Transverse colon (tissue), 4 donors: ENCODE data around the gene ATP2B3.

Source experiments
- CTCF ChIP-seq, 5 experiments: fragments of 200-600 bp in 3 of 5; fragments of 450-650 bp in 2 of 5; sonication (generic) in 3 of 5; IDR thresholded peaks; 1 replicate in 2 of 5; 2 replicates in 3 of 5; pipeline ENCODE4 v1.5.1; 2016 to 2017; ENCODE audit warnings: antibody characterized with exemption in 5 of 5, inconsistent platforms in 3 of 5, mild to moderate bottlenecking in 2 of 5, moderate library complexity in 1 of 5
- EP300 ChIP-seq: sonication (generic); formaldehyde crosslinking; IDR thresholded peaks from one replicate; pipeline ENCODE4 v1.6.1; 2017; ENCODE audit warnings: antibody characterized with exemption, low read depth
- POLR2A ChIP-seq: fragments of 450-650 bp; IDR thresholded peaks from one replicate; pipeline ENCODE4 v1.6.1; 2016; ENCODE audit warnings: antibody characterized with exemption, mild to moderate bottlenecking, moderate library complexity
- POLR2AphosphoS5 ChIP-seq, 3 donors: sonication (generic); formaldehyde crosslinking; IDR thresholded peaks; one replicate each; pipeline ENCODE4 v1.6.1; 2016; ENCODE audit warnings: antibody characterized with exemption in 3 of 3

- TF ChIP-seq CTCF (IDR thresholded peaks at IDR 0.05): no peak
- TF ChIP-seq POLR2A: no peak
- no peak for TF ChIP-seq EP300
- TF ChIP-seq POLR2AphosphoS5 (IDR thresholded peaks at IDR 0.05): no peak
Observed at GRCh38 chrX:153519569-153520286, 2.3 kb downstream of the ATP2B3 start.
